GM10248 (cell line): ENCODE data around the gene AK9.

Experiments used
- CTCF ChIA-PET: fragments of 300-600 bp; sonication (Branson Sonifier 250); formaldehyde crosslinking; extraction: SDS; loops from one replicate; lab custom pipeline; 2021; ENCODE audit warnings: antibody characterized with exemption; lab: Yijun Ruan, JAX
- POLR2A ChIA-PET: fragments of 350-650 bp; sonication (Branson Sonifier 250); formaldehyde crosslinking; extraction: SDS; loops from one replicate; lab custom pipeline; 2020; ENCODE audit warnings: antibody characterized with exemption; lab: Yijun Ruan, JAX
- DNase-seq: peaks from one replicate; pipeline ENCODE4 v3.0.0; 2012; ENCODE audit errors: extremely low spot score
- CTCF ChIP-seq: IDR thresholded peaks from 2 replicates; pipeline ENCODE4 v1.5.1; 2012; ENCODE audit warnings: mild to moderate bottlenecking, low read depth; ENCODE audit errors: extremely low read depth, missing control alignments, control extremely low read depth

Gene AK9

DNA sequence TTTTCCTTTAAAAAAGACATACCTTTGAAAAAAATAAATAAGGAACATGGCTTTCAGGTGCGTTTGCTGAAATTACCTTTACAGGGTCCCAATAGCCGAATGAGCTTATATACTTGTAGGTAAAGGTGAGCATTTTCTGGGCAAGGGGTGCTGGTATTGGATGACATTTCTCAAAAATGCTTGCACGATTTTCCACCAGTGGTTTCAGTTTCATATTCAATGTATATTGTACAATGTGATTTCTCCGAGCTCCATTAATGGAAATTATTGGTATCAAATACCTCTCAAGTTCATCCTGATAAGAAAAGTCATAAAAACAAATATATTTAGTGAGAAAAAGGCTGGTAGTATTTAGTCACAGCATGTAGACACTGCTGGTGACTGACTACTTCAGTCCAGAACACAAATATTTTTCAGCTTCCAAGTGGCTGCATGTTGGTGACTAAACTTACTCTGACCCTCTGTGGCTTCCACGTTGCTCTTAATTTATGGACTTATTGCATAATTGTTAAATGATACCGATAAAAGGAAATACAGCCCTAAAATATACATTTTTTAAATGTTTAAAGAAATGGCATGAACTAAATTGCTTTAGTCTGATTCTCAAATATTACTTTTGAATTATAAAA is 175.1 kb downstream of the AK9 start:
- DNase-seq: no peak
- POLR2A ChIA-PET: no interaction called here
- no peak for TF ChIP-seq CTCF
- CTCF ChIA-PET: interaction anchor here (1.4 to 1.9 kb wide), 3 partner anchors 13 to 537 kb away, joined by 4 to 5 read pairs (median 4); no protein-coding TSS in a partner anchor

GRCh38 chr6:109514946-109515345 is 176.1 kb downstream of the AK9 start:
- DNase-seq: no peak
- CTCF ChIA-PET: interaction anchor here (1.4 to 1.9 kb wide), 3 partner anchors 14 to 538 kb away, joined by 4 to 5 read pairs (median 4); no protein-coding TSS in a partner anchor
- TF ChIP-seq CTCF: no peak
- POLR2A ChIA-PET: interaction anchor here (0.6 kb wide), 1 partner anchor 12 kb away, joined by 3 read pairs; no protein-coding TSS in a partner anchor

DNA sequence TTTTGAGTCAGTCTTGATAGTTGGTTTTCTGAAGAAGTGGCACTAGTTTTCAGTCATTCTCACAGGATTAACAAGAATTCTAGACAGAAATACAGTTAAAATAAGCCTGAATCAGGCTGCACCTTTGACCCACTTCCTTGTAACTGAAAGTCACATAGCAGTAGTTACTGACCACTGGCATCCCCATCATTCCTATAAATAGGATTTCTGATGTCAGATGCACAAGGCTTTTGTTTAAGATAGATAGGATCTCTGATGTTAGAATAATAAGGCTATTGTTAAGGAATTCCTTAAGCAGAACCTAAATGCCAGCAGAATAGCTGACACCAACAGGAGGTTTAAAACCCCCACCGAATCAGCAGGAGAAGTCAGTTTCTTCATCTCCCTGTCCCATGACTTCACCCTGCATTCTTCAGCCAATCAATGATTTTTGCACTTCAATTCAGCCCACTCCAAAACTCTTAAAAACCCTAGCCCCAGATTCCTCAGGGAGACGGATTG is 177.4 kb downstream of the AK9 start:
- CTCF ChIA-PET: no interaction called here

DNA sequence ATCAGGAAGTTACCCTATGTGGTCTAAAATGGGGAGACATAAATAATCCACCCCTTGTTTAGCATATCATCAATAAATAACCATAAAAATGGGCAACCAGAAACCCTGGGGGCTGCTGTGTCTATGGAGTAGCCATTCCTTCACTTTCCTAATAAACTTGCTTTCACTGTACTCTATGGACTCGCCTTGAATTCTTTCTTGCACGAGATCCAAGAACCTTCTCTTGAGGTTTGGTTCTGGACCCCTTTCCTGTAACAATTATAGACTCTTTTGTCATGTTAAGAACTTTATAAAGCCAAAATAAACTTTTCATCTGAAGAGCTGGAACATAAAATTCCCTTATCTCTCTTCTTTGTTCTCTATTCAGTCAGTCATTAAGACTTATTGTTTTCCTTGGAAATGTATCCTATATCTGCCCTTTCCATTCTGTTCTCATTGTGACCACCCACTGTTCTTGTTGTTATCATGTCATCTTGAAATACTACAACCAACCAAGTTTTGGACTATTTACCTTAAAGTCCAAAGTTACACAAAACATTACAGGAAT is 178.7 kb downstream of the AK9 start:
- ChIA-PET POLR2A (no interaction called here), CTCF (no interaction called here)
- no peak for DNase-seq
- no peak for TF ChIP-seq CTCF

More for the DNA sequence above, 177.4 kb downstream of the AK9 start:
- TF ChIP-seq CTCF: no peak
- no peak for DNase-seq
- POLR2A ChIA-PET: no interaction called here

GRCh38 chr6:109511832-109512231 is 179.2 kb downstream of the AK9 start:
- no peak for TF ChIP-seq CTCF
- no peak for DNase-seq
- CTCF ChIA-PET: no interaction called here
- POLR2A ChIA-PET: no interaction called here

- ChIA-PET POLR2A (no interaction called here), CTCF (no interaction called here)
- TF ChIP-seq CTCF: no peak
- no peak for DNase-seq
These were observed 180.6 kb downstream of the AK9 start for GRCh38 chr6:109510358-109510757.
